Stimulated activated CD8-positive, alpha-beta memory T cell treated with anti-CD3 and anti-CD28 coated beads, Interleukin-12 subunit alpha, Interleukin-12 subunit beta, amount 100 ng/mL, for 1 hour (primary cell): ENCODE data around the gene SLC38A3.
A peak's percentile ranks its signal among the peaks of the same experiment; 100 is the strongest.
"Not testable (repeated sequence)": the region's sequence is repeated elsewhere in the genome, so short reads cannot be mapped to it uniquely, and the experiment has no call there.

Experiments used
- DNase-seq: peaks from one replicate; pipeline ENCODE4 v3.0.0-alpha.2; 2020; ENCODE audit warnings: low read depth

Gene SLC38A3

DNA sequence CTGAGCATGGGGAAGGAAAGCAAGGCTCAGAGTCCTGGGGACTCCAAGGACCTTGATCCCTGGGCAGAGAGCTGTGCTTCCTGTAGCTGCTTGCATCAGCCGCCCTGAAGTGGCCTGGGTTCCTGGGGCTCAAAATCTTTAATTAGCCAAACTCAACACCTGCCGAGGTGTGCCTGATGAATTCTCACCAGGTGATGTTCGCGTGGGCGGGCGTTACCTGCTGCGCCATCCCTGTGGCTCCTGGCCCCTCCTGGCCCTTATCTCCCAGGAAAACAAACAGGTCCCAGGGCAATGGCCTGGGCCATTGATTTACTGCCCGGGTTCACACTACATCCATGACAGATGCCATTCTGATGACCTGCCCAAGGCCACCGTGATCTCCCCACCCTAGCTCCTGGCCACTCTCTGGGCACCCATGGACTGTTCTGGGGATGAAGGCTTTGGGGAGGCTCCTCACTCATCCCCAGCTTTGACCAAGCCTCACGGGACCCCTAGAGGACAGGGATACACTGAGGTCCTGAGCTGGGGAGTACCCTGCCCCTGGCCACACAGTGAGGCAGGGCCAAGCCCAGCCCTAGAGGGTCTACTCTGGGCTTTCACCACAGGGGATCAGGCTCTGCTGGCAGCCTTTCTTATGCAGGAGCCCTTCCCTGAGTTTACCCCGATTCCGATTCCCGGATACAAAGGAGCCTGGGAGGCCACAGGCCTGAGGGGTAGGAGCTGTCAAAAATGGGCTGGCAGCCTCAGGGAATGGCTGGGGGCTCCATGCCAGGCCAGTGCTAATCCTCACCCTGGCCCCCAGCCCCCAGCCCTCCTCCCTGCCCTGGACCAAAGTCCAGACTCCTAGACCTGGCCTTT lies 5.7 kb downstream of the SLC38A3 start:
- no peak for DNase-seq

DNA sequence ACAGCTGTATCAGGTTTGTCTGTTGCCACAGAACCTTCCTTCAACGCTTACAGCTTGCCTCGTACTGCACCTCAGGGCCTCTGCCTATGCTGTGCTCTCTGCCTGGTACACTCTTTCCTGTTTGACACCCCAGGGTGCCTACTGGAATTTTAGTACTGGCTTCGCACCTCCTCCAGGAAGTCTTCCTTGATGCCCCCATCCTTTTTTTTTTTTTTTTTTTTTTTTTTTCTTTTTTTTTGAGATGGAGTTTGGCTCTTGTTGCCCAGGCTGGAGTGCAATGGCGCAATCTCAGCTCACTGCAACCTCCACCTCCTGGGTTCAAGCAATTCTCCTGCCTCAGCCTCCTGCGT lies 6.3 kb downstream of the SLC38A3 start:
- not testable (repeated sequence) for DNase-seq

DNA sequence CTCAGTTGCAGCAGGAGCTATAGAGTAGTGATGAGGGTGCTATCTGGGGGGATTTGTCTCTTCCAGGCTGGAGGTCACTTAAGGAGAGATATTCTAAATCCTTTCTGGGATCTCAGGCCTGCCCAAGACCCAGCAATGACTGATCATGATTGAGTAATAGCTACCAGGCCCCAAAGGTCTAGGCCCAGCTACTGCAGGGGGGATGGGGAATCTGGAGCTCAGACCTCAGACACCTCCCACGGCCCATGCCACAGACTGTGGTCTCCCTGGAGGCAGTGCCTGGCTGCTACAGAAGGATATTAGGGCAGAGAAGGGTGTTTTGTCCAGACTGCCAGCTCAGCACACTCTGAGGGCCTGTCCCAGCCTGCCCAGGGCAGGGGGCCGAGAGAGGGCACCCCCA lies 6.9 kb downstream of the SLC38A3 start:
- DNase-seq, result no peak

GRCh38 chr3:50212502-50212901 lies 7.4 kb downstream of the SLC38A3 start:
- DNase-seq, result no peak

- DNase-seq, result no peak
These were observed 7.9 kb downstream of the SLC38A3 start for GRCh38 chr3:50212971-50213370.

- no peak for DNase-seq
These were observed 8.3 kb downstream of the SLC38A3 start for GRCh38 chr3:50213373-50213772.

- DNase-seq, result no peak
These were observed 9.8 kb downstream of the SLC38A3 start for GRCh38 chr3:50214824-50215223.

DNA sequence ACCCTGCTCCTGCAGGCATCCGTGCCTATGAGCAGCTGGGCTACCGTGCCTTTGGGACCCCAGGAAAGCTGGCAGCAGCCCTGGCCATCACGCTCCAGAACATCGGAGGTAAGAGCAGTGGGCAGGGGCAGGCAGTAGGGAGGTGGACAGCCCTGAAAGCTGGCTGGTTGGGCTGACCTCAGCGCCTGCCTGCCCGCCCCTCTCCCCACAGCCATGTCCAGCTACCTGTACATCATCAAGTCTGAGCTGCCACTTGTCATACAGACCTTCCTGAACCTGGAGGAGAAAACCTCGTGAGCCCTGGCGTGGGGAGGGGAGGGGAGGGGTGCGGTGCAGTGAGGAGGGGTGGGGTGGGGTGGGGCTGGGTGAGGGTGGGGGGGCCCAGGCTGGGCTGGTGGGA lies 10.5 kb downstream of the SLC38A3 start:
- no peak for DNase-seq

GRCh38 chr3:50217681-50218080 lies 12.6 kb downstream of the SLC38A3 start:
- DNase-seq, result no peak

- no peak for DNase-seq
These were observed 13.4 kb downstream of the SLC38A3 start for GRCh38 chr3:50218448-50218847.

DNA sequence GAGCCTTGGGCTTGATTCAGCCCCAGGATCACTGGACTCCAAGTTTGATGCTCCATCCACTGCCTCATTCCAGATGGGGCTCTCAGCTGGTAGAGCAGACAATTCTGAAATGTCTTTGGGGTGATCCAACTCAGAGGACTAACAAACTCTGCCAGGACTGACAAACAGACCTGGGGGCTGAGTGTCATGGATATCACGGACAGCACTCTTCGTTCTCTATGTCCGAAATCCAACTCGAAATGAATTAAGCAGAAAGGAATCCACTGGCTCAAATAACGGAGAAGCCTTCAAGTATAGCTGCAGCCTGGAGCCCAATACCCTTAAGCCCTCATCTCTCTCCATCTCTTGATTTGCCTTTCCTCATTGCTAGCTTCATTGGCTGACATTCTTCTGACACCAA lies 14.2 kb downstream of the SLC38A3 start:
- DNase-seq, result no peak

DNA sequence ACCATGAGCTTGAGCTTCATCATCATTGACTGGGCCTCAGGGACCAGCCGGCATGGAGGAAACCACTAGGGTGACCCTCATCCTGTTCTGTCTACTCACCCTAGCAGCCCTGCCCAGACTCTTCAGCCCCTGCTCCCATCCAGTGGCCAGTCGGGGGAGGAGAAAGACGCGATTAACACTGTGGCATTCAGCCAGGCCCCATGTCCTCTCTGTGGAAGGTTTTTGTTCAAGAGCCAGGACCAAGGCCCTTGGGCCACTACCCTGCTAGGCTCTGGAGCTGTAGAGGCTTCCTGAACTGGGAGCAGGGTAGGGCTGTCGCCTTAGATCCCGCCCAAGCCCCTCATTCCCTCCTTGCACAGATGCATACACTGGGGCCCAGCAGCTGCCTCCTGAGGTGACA lies 15.0 kb downstream of the SLC38A3 start:
- DNase-seq, result no peak

GRCh38 chr3:50221051-50221410 lies 16.0 kb downstream of the SLC38A3 start:
- DNase-seq, result no peak

DNA sequence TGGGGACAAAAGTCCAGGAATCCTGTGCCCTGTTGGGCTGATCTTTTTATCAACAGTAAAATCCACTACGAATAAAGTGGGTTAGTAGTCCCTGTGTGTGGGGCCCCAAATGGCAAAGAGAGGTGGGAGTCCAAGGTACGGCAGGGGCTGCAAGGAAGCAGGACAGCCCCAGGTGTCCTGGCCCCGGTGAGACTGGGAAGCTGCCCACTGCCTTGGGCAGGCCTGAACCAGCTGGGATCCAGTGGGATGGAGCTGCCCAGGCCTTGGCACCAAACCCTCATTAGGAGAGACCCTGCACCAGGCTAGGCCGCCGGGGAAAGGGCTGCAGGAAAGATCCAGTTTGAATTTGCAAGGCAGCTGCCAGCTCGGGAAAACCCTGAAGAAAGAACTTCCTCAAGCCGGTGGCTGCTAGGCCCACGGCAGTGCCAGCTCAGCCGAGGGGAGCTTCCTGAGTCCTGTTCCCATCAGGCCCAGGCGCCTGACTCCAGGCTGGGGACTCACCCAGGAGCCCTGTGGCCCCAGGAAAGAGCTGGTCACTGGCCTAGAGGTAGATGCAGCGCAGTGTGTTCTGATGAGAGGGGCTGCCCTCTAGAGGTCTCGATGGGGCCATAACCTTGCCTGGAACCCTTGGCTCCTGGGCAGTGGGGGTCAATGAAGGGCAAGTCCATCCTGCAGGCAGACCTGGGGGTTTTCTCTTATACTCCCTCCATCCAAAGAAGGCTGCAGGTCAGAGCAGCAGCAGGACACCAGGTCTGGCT lies 16.5 kb downstream of the SLC38A3 start:
- no peak for DNase-seq

DNA sequence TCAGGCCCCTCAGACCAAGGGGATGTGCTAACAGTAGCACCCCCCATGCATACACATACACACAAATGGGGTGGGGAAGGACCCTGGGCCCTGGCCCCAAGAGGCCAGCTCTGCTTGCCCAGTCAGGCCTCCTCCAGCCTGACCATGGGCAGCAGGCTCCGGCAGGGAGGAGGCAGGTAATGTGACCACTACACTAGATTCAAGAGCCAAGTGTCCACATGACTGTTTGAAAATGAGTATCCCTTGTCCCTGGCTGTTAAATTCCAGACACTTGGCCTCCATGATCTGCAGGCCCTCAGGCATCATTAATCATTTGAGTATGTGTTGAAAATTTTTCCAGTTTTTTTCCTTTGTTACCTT lies 17.1 kb downstream of the SLC38A3 start:
- no peak for DNase-seq

DNA sequence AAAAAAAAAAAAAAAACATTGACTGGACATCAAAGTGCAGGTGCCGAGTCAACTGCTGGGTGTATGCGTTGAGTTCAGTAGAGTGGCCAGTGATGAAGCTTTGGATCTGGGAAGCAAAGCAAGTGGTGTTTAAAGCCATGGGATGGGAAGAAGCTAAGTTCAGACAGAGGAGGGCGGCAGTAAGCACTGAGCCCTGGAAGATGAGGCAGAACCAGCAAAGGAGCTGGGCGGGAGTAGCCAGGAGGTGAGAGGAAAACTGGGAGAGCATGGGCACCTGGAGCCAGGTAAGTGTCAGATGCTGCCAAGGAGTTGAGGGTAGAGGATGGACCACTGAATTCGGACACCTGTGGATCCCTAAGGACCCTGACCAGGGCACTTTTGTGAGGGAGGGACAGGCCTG lies 19.6 kb downstream of the SLC38A3 start:
- DNase-seq, result no peak

DNA sequence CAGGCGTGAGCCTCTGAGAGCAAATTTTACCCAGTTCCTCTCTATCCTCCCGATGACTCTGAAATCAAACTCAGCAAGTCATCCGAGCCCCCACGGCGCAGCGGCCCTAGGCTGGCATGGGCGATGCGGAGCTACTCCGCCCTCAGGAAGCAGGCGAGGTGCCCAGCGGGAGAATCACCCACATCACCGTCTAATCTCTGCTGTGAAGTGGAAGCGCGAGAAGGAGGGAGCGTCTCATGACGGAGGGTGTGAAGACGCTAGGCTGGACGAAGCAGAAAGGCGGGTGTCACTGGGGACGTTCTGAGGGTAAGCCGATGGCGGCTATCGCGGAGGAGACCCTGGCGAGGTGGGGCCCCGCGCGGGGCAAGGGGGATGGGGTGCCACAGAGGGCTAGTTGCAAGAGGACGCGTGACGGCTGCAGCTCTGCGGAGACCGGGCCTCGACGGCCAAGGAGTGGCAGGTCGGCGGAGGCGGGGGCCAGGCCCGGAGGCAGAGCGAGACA lies 21.9 kb downstream of the SLC38A3 start:
- no peak for DNase-seq

- peak; percentile 81 for DNase-seq
These were observed 22.5 kb downstream of the SLC38A3 start for GRCh38 chr3:50227390-50228183.

GRCh38 chr3:50228184-50228763 lies 23.2 kb downstream of the SLC38A3 start:
- DNase-seq, result not testable (repeated sequence)

- DNase-seq, result no peak
These were observed 24.4 kb downstream of the SLC38A3 start for GRCh38 chr3:50229490-50229889.

GRCh38 chr3:50230104-50230793 lies 25.2 kb downstream of the SLC38A3 start:
- DNase-seq, result no peak

DNA sequence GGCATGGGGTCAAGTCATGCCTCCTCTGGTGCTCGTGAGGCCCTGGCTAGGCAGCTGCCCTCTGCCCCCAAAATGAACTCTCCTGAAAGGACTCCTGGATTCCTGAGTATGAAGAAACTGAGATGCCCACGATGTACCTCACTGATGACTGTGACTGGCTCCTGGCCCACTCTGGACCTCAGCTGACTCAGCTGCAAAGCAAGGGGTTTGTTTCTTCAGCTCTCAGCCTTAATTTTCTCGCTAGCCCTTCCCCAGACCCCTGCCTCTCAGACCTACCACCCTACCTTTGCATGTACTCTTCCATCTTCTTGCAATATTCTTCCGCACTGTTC lies 25.7 kb downstream of the SLC38A3 start:
- DNase-seq, result no peak
